Measurements from ENCODE around the gene SUMO3.

SUMO3 gene

GRCh38 chr21:44762221-44763049 is 55.4 kb downstream of the SUMO3 start:
- no peak for DNase-seq (ENCODE audit: low read depth in 2 of 3, low spot score in 1 of 3)

DNA sequence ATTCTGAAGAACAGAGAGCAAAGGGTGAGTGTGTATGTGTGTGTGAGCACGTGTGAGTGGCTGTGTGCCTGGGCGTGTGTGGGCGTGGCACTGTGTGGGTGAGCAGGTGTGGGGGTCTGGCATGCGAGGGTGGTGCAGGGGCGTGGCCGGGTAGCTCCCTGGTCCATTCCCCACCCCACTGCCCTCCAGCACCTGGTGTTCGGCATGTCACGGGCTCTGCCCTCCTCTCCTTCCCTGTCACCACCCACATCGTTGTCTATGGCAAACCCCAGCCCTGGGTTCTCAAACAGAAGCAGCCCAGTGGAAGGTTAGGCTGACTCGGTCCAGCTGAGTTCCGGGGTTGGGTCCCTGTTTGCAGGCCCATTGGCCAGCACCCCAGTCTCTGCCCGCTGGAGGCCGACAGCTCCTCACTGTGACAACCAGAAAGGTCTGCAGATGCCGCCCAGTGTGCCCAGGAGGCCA is 56.1 kb downstream of the SUMO3 start:
- DNase-seq (ENCODE audit: low read depth in 2 of 3, low spot score in 1 of 3): no peak

DNA sequence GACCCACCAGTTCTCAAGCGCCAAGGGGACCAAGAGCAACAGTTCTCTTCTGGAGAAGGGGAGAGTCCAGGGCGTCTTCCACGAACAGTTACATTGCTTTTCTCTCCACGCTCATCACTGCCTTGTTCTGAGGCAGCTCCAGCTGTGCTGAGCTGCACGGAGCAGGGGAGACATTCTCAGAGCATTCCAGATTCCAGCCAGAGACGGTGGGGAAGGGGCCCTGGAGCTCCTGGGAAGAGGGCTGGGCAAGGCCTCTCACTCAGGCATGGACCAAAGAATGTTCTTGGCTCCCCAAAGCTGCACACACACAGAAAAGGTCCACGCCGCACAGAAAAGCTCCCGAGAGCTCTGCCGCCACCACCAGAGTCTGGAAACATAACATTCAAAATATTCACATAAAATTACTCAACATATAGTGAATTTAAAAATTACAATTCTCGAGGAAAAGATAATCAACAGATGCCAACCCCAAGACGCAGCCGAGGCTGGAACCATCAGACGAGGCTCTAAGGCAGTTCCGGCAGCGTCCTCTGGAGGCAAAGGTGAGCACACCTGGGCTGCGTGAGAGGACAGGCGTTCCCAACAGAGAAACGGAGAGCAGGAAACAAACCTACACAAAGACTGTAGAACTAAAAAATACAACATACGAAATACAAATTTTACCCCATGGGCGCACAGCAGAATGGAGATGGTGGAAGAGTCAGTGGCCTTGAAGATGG is 56.7 kb downstream of the SUMO3 start:
- no peak for DNase-seq (ENCODE audit: low read depth in 2 of 3, low spot score in 1 of 3)

GRCh38 chr21:44760376-44760775 is 57.5 kb downstream of the SUMO3 start:
- no peak for DNase-seq (ENCODE audit: low read depth in 2 of 3, low spot score in 1 of 3)

GRCh38 chr21:44759628-44760285 is 58.1 kb downstream of the SUMO3 start:
- DNase-seq (ENCODE audit: low read depth in 2 of 3, low spot score in 1 of 3): no peak

DNA sequence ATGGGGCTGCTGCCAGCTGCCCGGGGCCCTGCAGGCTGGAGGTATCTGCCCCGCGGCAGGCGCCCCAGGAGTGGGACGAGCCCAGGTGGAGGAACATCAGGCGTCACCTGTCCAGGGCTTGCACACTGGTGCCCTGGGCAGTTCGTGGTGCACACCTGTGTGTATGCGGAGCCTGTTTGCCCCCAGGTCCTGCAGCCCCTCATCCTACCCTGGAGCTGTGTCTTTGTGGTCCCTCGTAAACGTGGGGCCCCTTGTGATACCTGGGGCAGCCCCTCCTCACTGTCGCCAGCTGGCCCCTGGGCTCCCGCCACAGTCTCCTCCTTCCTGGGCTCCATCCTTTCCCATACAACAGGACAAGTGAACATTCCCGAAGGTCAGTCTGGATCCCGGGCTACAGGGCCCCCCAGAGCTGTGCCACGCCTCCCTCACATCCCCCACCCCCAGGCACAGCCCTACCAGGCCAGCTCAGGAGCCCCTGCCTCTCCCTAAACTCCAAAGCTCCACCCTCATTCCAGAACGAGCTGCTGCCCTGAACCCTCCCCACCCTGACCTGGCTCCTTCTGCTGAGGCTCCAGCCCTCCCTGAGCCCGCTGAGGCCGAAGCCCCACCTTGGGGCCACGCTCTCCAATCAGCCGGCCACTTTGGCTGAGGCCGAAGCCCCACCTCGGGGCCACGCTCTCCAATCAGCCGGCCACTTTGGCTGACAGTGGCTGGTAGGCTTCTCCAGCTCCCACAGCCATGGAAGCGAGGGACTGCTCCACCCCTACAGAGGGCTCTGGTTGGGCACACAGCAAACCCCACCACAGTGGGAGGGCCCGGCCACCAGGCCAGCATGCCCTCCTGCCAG is 58.9 kb downstream of the SUMO3 start:
- DNase-seq (ENCODE audit: low read depth in 2 of 3, low spot score in 1 of 3): no peak

- DNase-seq (ENCODE audit: low read depth in 2 of 3, low spot score in 1 of 3): no peak
Measured at GRCh38 chr21:44758141-44758561, 59.7 kb downstream of the SUMO3 start.

DNA sequence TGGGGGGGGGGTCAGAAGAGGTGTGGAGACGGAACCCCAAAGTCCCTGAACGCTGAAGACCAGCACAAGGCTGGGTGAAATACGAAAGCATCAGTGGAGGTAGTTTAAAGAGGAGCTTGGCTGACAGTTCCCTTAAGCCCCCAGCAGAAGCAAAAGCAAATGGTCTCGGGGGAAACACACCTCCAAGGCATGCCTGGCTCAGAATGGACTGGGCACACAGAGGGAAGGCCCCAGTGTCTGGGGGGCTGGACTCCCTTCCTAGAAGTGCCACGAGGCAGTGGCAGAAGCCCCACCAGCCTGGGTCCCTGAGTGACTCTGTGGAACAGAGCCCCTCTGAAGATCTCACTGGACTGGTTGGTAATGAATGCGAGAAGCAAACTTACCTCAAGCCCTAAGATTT is 60.1 kb downstream of the SUMO3 start:
- DNase-seq (ENCODE audit: low read depth in 2 of 3, low spot score in 1 of 3): no peak

- DNase-seq (ENCODE audit: low read depth in 2 of 3, low spot score in 1 of 3): no peak
Measured at GRCh38 chr21:44756423-44757185, 61.3 kb downstream of the SUMO3 start.

Measured in stimulated activated CD4-positive, alpha-beta T cell treated with anti-CD3 and anti-CD28 coated beads, Interleukin-12 subunit alpha, Interleukin-12 subunit beta, amount 100 ng/mL, for 48 hours (primary cell).